ENCODE measurements around the gene DSCAM. TPM values are rescaled to one million over a fixed set of nuclear protein-coding genes. Genes with fewer than 3 reads are reported as not detected.

DSCAM gene
- total RNA-seq, 1 donor from 2014 or later = not detected

DNA sequence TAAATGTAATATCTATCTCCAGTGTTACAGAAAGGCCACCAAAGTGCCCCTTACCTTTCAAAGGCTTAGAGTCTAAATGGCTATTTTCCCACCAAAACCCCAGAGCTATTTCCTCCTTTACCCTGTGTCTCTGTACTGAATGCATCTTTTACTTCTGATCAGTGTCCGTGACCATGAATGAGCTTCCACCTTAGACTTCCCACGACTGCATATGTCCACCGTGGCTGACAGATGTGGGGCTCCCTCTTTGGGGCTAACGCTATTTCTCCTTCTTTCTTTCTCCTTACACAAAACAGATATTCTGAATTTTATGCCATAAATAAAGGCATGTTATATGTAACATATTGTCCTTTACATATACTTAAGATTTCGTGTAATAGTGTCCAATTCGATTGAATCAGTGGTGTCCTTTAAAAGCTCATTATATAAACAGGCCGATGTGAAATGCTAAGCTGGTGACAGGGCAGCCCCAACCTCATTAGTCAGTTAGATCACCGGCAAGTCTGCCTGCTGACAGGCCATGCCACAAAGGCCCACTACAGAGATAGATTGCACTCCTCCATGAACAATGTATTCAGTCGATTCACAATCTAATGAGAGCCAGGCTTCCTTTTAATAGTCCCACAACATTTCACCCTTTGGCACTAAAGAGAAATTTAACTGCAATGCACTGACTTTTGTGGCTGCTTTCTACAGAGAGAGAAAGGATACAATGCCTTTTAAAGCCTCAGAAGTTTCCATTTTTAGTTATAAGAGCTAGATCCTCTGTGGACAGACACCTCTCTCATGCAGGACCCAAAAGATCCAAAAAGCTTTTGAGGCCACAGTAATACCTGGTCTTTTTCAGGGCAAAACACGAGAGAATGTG, 681.8 kb downstream of the DSCAM start:
- no peak overlapping the region for H3K4me3 ChIP-seq
- no peaks in the 10 kb centered on the region for H3K9me3 ChIP-seq
- TF ChIP-seq, protein P1, sequence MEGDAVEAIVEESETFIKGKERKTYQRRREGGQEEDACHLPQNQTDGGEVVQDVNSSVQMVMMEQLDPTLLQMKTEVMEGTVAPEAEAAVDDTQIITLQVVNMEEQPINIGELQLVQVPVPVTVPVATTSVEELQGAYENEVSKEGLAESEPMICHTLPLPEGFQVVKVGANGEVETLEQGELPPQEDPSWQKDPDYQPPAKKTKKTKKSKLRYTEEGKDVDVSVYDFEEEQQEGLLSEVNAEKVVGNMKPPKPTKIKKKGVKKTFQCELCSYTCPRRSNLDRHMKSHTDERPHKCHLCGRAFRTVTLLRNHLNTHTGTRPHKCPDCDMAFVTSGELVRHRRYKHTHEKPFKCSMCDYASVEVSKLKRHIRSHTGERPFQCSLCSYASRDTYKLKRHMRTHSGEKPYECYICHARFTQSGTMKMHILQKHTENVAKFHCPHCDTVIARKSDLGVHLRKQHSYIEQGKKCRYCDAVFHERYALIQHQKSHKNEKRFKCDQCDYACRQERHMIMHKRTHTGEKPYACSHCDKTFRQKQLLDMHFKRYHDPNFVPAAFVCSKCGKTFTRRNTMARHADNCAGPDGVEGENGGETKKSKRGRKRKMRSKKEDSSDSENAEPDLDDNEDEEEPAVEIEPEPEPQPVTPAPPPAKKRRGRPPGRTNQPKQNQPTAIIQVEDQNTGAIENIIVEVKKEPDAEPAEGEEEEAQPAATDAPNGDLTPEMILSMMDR (IDR thresholded peaks at IDR 0.05) = no peak
- no peak for DNase-seq (ENCODE audit: low spot score in 2 of 2)
- H3K36me3 ChIP-seq = no peaks in the 10 kb centered on the region
- H3K27ac ChIP-seq = no peak overlapping the region
- no peaks in the 10 kb centered on the region for H3K4me1 ChIP-seq
- intact Hi-C loops (cut with DNase I) = no loop called here
- no peaks in the 10 kb centered on the region for H3K27me3 ChIP-seq

DNA sequence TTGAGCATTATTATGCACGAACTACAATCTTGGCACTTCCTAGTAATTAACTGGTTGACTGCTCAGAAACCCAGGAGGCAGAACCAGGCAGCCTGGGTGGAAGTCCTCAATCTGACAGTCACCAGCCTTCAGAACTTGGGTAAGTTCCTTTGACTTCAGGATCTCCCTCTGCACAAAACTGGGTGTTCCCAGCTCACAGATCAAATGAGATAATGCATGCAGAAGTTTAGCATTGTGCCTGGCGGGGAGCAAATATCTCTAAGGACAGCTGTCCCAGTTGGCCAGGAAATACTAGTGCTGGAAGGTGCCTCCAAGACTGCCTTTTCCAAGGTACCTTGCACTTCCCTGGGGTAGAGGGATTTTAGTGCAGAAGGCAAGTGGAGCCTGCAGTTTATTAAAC, 684.9 kb downstream of the DSCAM start:
- intact Hi-C loops (cut with DNase I) = no loop called here
- no peaks in the 10 kb centered on the region for H3K27me3 ChIP-seq
- no peak for DNase-seq (ENCODE audit: low spot score in 2 of 2)
- H3K4me3 ChIP-seq = no peak overlapping the region
- no peaks in the 10 kb centered on the region for H3K9me3 ChIP-seq
- TF ChIP-seq, protein P1 (IDR thresholded peaks at IDR 0.05) = no peak
- H3K27ac ChIP-seq = no peak overlapping the region
- H3K36me3 ChIP-seq = no peaks in the 10 kb centered on the region
- H3K4me1 ChIP-seq = no peaks in the 10 kb centered on the region

DNA sequence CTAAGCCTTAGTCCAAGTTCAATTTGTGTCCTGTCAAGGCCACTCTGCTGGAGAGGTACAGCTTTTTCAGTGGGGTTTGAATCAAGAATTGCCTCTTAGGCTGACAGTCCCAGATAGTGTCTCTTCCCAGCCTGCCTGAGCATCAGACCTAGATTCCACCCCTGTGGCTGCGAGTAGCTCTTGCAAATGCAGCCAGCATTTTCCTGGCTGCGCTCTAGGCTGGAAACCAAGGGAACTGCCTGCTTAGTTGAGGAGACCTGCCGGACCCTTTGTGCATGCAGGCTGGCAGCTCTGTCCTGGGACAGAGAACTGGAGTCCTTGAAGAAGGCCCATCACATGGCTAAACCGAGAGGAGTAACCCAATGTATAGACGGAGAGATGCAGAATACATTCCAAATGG, 686.0 kb downstream of the DSCAM start:
- no peaks in the 10 kb centered on the region for H3K27me3 ChIP-seq
- TF ChIP-seq, protein P1 (IDR thresholded peaks at IDR 0.05) = no peak
- H3K27ac ChIP-seq = no peak overlapping the region
- DNase-seq (ENCODE audit: low spot score in 2 of 2) = no peak
- H3K4me3 ChIP-seq = no peak overlapping the region
- intact Hi-C loops (cut with DNase I) = no loop called here
- no peaks in the 10 kb centered on the region for H3K4me1 ChIP-seq
- no peaks in the 10 kb centered on the region for H3K36me3 ChIP-seq
- H3K9me3 ChIP-seq = no peaks in the 10 kb centered on the region

DNA sequence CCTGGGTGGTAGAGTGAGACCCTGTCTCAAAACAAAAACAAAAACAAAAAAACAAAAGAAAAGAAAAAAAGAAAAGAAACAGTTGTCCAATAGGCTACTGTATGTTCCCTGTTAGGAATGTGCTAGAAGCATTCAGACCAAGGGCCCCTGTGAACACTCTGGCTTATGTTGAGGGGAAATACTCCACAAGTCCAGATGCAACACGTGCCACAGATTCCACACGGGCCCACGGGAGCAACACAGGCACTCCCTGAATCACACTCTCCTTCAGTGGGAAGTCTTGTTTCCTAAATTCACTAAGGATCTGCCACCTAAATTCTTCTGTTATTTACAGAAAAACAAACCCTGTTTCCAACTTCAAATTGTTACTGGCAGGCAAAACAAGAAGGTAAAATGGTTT, 688.6 kb downstream of the DSCAM start:
- Histone ChIP-seq H3K36me3 (no peaks in the 10 kb centered on the region), H3K27ac (no peak overlapping the region), H3K4me3 (no peak overlapping the region), H3K27me3 (no peaks in the 10 kb centered on the region), H3K4me1 (no peaks in the 10 kb centered on the region), H3K9me3 (no peaks in the 10 kb centered on the region)
- intact Hi-C loops (cut with DNase I) = no loop called here
- TF ChIP-seq, protein P1 (IDR thresholded peaks at IDR 0.05) = no peak
- no peak for DNase-seq (ENCODE audit: low spot score in 2 of 2)

DNA sequence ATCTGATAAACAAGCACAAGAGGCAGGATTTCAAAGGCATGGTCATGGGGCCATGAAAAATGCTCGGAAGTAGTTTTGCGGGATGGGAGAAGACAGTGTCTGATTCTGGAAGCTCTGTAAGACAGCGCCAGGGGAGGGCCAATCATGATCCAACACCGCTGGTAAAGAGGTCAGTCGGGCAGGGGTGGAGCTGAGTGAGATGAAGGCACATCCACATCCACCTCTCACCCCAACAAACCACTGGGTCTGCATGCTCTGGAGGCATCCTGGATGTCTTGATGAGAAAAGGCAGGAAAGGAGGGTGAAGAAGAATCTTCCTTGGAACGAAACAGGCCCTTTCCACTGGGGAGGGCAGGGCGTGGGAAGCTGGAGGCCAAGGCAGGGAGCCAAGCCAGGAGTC, 691.4 kb downstream of the DSCAM start:
- intact Hi-C loops (cut with DNase I) = no loop called here
- TF ChIP-seq, protein P1 (IDR thresholded peaks at IDR 0.05) = no peak
- Histone ChIP-seq H3K27ac (no peak overlapping the region), H3K4me1 (no peaks in the 10 kb centered on the region), H3K4me3 (no peak overlapping the region), H3K9me3 (no peaks in the 10 kb centered on the region), H3K27me3 (no peaks in the 10 kb centered on the region), H3K36me3 (no peaks in the 10 kb centered on the region)
- DNase-seq (ENCODE audit: low spot score in 2 of 2) = no peak
